ENCODE results near the gene PCSK5.

DNA sequence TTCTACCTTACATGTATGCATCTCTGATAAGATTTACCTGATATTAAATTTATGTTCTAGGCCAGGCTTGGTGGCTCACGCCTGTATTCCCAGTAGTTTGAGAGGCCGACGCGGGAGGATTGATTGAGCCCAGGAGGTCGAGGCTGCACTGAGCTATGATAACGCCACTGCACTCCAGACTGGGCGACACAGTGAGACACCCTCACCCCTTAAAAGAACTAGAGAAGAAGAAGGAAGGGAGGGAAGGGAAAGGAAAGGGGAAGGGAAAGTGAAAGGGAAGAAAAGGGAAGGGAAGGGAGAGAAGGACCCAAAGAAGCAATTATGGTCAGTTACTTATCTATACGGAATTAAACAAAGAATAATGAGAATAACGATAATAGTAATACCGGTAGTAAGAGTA is 504.9 kb downstream of the PCSK5 start:
- TF ChIP-seq SMC3 (conservative IDR thresholded peaks at IDR 0.05; ENCODE audit: poor library complexity) (no peak), CTCF (IDR thresholded peaks at IDR 0.05; ENCODE audit: poor library complexity, severe bottlenecking) (no peak), TAF1 (IDR thresholded peaks at IDR 0.05; ENCODE audit: low read depth) (no peak)

Measured in neural cell (in vitro differentiated cells).